K562 (cell line): Measurements from ENCODE around the gene AGPAT4. TPM values are rescaled to one million over a fixed set of nuclear protein-coding genes. Genes with fewer than 3 reads are reported as not detected.

ENCODE experiments used
- ATAC-seq: fragments of 200-7000 bp; cut with Tn5 transposase; 3 replicates; pipeline ENCODE4 v1.9.1; 2020; ENCODE audit warnings: moderate library complexity
- BruUV-seq: library from RNA; stranded (reverse); fragments of 400-500 nt; replicated peaks from 2 replicates; lab custom pipeline; 2021; lab: Mats Ljungman, UMichigan
- CTCF ChIA-PET: fragments of 300-600 bp; formaldehyde crosslinking; extraction: SDS; loops from one replicate; lab custom pipeline; 2021; ENCODE audit warnings: low intra/inter-chr PET ratio; lab: Yijun Ruan, JAX
- POLR2A ChIA-PET: fragments of 300-600, 350-650 bp; sonication (Branson Sonifier 250); formaldehyde crosslinking; extraction: SDS; loops from one replicate; lab custom pipeline; 2021; ENCODE audit warnings: antibody characterized with exemption, inconsistent platforms; lab: Yijun Ruan, JAX
- DNase-seq, 4 experiments: peaks; one replicate each; pipeline versions ENCODE4 v3.0.0 to v3.0.0-alpha.2; 2011 to 2018; ENCODE audit warnings: low spot score in 3 of 4, mixed read lengths in 3 of 4; ENCODE audit errors: extremely low read depth in 1 of 4
- FAIRE-seq: peaks from 2 replicates; lab custom pipeline; 2011; peaks lifted over from hg19 to GRCh38; lab: Jason Lieb, UNC
- H2AFZ ChIP-seq: 2 replicates; pipeline ENCODE4 v1.6.0; 2011; ENCODE audit warnings: low read depth, low read length, control low read depth, inconsistent platforms
- H3K27ac ChIP-seq: fragments of 200-600 bp; 3 replicates; pipeline ENCODE4 v1.8.0; 2011; ENCODE audit warnings: low read depth, mild to moderate bottlenecking, control low read depth, inconsistent platforms, low read length, moderate library complexity, mixed read lengths; ENCODE audit errors: extremely low read depth
- H3K27me3 ChIP-seq, 2 experiments: fragments of 300-600 bp in 1 of 2; 2 replicates in 1 of 2; 3 replicates in 1 of 2; pipeline versions ENCODE4 v1.6.0 to v1.8.0; 2011; ENCODE audit warnings: inconsistent platforms in 2 of 2, low read length in 2 of 2, mild to moderate bottlenecking in 1 of 2, mixed read lengths in 1 of 2, moderate library complexity in 1 of 2; ENCODE audit not compliant: control insufficient read depth in 2 of 2, insufficient read depth in 2 of 2
- H3K36me3 ChIP-seq: fragments of 300-600 bp; 3 replicates; pipeline ENCODE4 v1.8.0; 2011; ENCODE audit warnings: mild to moderate bottlenecking, low read length, inconsistent platforms; ENCODE audit not compliant: control insufficient read depth, insufficient read depth
- H3K4me1 ChIP-seq, 2 experiments: fragments of 200-600 bp in 1 of 2; replicated peaks in 1 of 2; 2 replicates in 1 of 2; 3 replicates in 1 of 2; pipeline versions ENCODE4 v1.5.1 to v1.8.0; 2011; ENCODE audit warnings: inconsistent platforms in 2 of 2, low read length in 2 of 2, mild to moderate bottlenecking in 1 of 2, mixed read lengths in 1 of 2, moderate library complexity in 1 of 2; ENCODE audit not compliant: control insufficient read depth in 2 of 2, insufficient read depth in 2 of 2
- H3K4me2 ChIP-seq: 2 replicates; pipeline ENCODE4 v1.6.1; 2011; ENCODE audit warnings: low read length, control low read depth, inconsistent platforms, mixed read lengths; ENCODE audit not compliant: insufficient read depth
- H3K4me3 ChIP-seq: fragments of 200-600 bp; sonication (generic), shearing (Covaris generic); 2 replicates; pipeline ENCODE4 v1.5.1; 2016; ENCODE audit warnings: control low read depth, inconsistent platforms
- H3K79me2 ChIP-seq: fragments of 200-600 bp; 3 replicates; pipeline ENCODE4 v1.8.0; 2011; ENCODE audit warnings: low read length, inconsistent platforms; ENCODE audit not compliant: control insufficient read depth, insufficient read depth
- H3K9ac ChIP-seq, 2 experiments: 2 replicates each; pipeline versions ENCODE4 v1.6.0 to v1.6.1; 2011; ENCODE audit warnings: low read depth in 2 of 2, low read length in 2 of 2, control low read depth in 1 of 2, inconsistent platforms in 1 of 2, mild to moderate bottlenecking in 1 of 2, mixed read lengths in 1 of 2; ENCODE audit not compliant: insufficient read depth in 1 of 2
- H3K9me1 ChIP-seq: one replicate; pipeline ENCODE4 v1.6.0; 2011; ENCODE audit warnings: inconsistent platforms, mild to moderate bottlenecking, low read length, moderate library complexity; ENCODE audit not compliant: control insufficient read depth, insufficient read depth
- H3K9me3 ChIP-seq: replicated peaks from 2 replicates; pipeline ENCODE4 v1.5.1; 2011; ENCODE audit warnings: low read depth, low read length, inconsistent platforms; ENCODE audit not compliant: control insufficient read depth, insufficient read depth
- H4K20me1 ChIP-seq: replicated peaks from 2 replicates; pipeline ENCODE4 v1.6.1; 2011; ENCODE audit warnings: low read length, inconsistent platforms, mixed read lengths; ENCODE audit not compliant: control insufficient read depth, insufficient read depth
- CBFB ChIP-seq: sonication (generic); formaldehyde crosslinking; IDR thresholded peaks from 2 replicates; pipeline ENCODE4 v1.4.0; 2020; ENCODE audit warnings: mild to moderate bottlenecking, missing genetic modification reagents
- CHD2 ChIP-seq: IDR thresholded peaks from 2 replicates; pipeline ENCODE4 v1.6.1; 2011; ENCODE audit warnings: low read depth, low read length
- ELK3 ChIP-seq: fragments of 450-650 bp; formaldehyde crosslinking; IDR thresholded peaks from 2 replicates; pipeline ENCODE4 v1.4.0; 2020; ENCODE audit warnings: mild to moderate bottlenecking
- HNRNPLL ChIP-seq: fragments of 200-400 bp; formaldehyde crosslinking; IDR thresholded peaks from 2 replicates; pipeline ENCODE4 v1.6.1; 2017; ENCODE audit warnings: low read length, low read depth, mild to moderate bottlenecking; ENCODE audit not compliant: poor library complexity, severe bottlenecking
- ILF3 ChIP-seq: fragments of 450-650 bp; IDR thresholded peaks from 2 replicates; pipeline ENCODE4 v1.6.1; 2018; ENCODE audit warnings: antibody characterized with exemption, mild to moderate bottlenecking, moderate library complexity, borderline replicate concordance
- IRF2 ChIP-seq: sonication (generic); formaldehyde crosslinking; IDR thresholded peaks from 2 replicates; pipeline ENCODE4 v1.8.1; 2022; ENCODE audit warnings: mild to moderate bottlenecking, missing genetic modification reagents
- MAX ChIP-seq: sonication (generic); formaldehyde crosslinking; IDR thresholded peaks from 2 replicates; pipeline ENCODE4 v1.9.0; 2022; ENCODE audit warnings: mild to moderate bottlenecking, missing genetic modification reagents
- RB1 ChIP-seq: fragments of 450-650 bp; IDR thresholded peaks from 2 replicates; pipeline ENCODE4 v1.6.1; 2017; ENCODE audit warnings: low read depth, mild to moderate bottlenecking
- RBBP5 ChIP-seq: fragments of 200-600 bp; sonication (generic); IDR thresholded peaks from 2 replicates; pipeline ENCODE4 v1.6.1; 2012; ENCODE audit warnings: borderline replicate concordance, mild to moderate bottlenecking, low read length, control low read depth, inconsistent platforms; ENCODE audit not compliant: insufficient read depth, poor library complexity, severe bottlenecking
- ZNF280B ChIP-seq: fragments of 250-450 bp; sonication (Bioruptor Pico); IDR thresholded peaks from 2 replicates; pipeline ENCODE4 v1.5.1; 2021; ENCODE audit warnings: mild to moderate bottlenecking
- WGBS: fragments of 100-300 bp; shearing (Covaris generic); methylation state at CpG from one replicate; pipeline ENCODE4 v1.1.6; 2016; ENCODE audit warnings: low coverage, mixed read lengths; ENCODE audit not compliant: insufficient coverage; ENCODE audit errors: missing lambda C conversion rate; 5-methylcytosine and 5-hydroxymethylcytosine counted together
- in situ Hi-C: fragments of 300-500 bp; cut with MboI; formaldehyde crosslinking; loops from 4 replicates; pipeline ENCODE4 v1.15.0; 2018; ENCODE audit warnings: inconsistent platforms, mixed read lengths
- intact Hi-C: fragments of 100-400 bp; cut with micrococcal nuclease; formaldehyde crosslinking; loops from 2 replicates; pipeline ENCODE4 v1.14.2; 2022
- polyA plus RNA-seq, 8 experiments: library from polyadenylated mRNA; depleted of rRNA in 4 of 8; stranded (reverse) in 5 of 8; unstranded in 3 of 8; fragments of >200 nt; fragmentation: Nextera tagmentation in 2 of 8; fragmentation: Illumina TruSeq in 1 of 8; extraction: Ambion mirVana in 2 of 8; extraction: Trizol in 1 of 8; gene quantifications; 2 replicates each; pipeline versions ENCODE4 v1.2.1 to v1.2.3, GENCODE V29; 2011 to 2014; ENCODE audit warnings: inconsistent platforms in 1 of 8, missing spikeins in 1 of 8
- total RNA-seq, 7 experiments: library from RNA; depleted of rRNA in 6 of 7; stranded (reverse); fragments of >200 nt in 6 of 7; fragmentation: Illumina TruSeq in 2 of 7; extraction: Trizol in 2 of 7; gene quantifications; 2 replicates each; pipeline versions ENCODE4 v1.2.1 to v1.2.3, GENCODE V29; 2011 to 2021; ENCODE audit warnings: low replicate concordance in 1 of 7

Gene AGPAT4
- total and polyA plus RNA-seq, 9 of the 15 experiments (the other 6 are each of a cell fraction or from before 2014, with no cell fraction given), result 2.2 to 15.0 (median 5.7) TPM

GRCh38 chr6:161217628-161218027, 56.2 kb downstream of the AGPAT4 start:
- no peaks in the 10 kb centered on the region for H4K20me1 ChIP-seq
- H3K9me1 ChIP-seq, result no peaks in the 10 kb centered on the region
- H3K9ac ChIP-seq, result no peak overlapping the region
- ChIA-PET CTCF (no interaction called here), POLR2A (interaction anchor here (1.3 to 1.5 kb wide), 4 partner anchors 10 to 84 kb away, joined by 3 to 6 read pairs (median 4); no protein-coding TSS in a partner anchor)
- in situ Hi-C loops, result no loop called here
- H3K9me3 ChIP-seq, result peaks cover 19% of the 10 kb centered on the region
- intact Hi-C loops, result no loop called here
- BruUV-seq, result no TSS peak
- no peaks in the 10 kb centered on the region; a peak in 1 of 5 replicates for H3K27me3 ChIP-seq
- FAIRE-seq, result no peak
- no peak overlapping the region for H3K4me3 ChIP-seq
- no peak overlapping the region for H3K27ac ChIP-seq
- peaks cover 2% of the 10 kb centered on the region; the same call in 1 of the 3 replicates for H3K79me2 ChIP-seq
- no peak overlapping the region for H3K4me2 ChIP-seq
- WGBS, result 88% methylated on average over 5 of the region's 5 CpGs
- peaks cover 5 to 15% of the 10 kb centered on the region in 2 experiments; a peak in 4 of 5 replicates for H3K4me1 ChIP-seq
- H2AFZ ChIP-seq, result no peak overlapping the region
- no peaks in the 10 kb centered on the region; the same call in 2 of the 3 replicates for H3K36me3 ChIP-seq
- ATAC-seq, result no peak
- DNase-seq, result no peak
- no peak for TF ChIP-seq RB1
- no peak for TF ChIP-seq ELK3 (CRISPR knock-in tag)
- peak; percentile 13; the same call in 1 of the 2 replicates for TF ChIP-seq IRF2 (CRISPR knock-in tag)

- FAIRE-seq (no peak), ATAC-seq (no peak), DNase-seq (no peak)
- Histone ChIP-seq H3K4me1 (peaks cover 5 to 15% of the 10 kb centered on the region in 2 experiments; a peak in 4 of 5 replicates), H4K20me1 (no peaks in the 10 kb centered on the region), H3K9ac (no peak overlapping the region), H3K79me2 (peaks cover 2% of the 10 kb centered on the region; the same call in 1 of the 3 replicates), H3K9me1 (no peaks in the 10 kb centered on the region), H2AFZ (no peak overlapping the region; the same call in 1 of the 2 replicates), H3K27ac (no peak overlapping the region), H3K4me2 (no peak overlapping the region), H3K4me3 (peak overlapping the region; percentile 7; the same call in 1 of the 2 replicates), H3K9me3 (peaks cover 19% of the 10 kb centered on the region), H3K27me3 (no peaks in the 10 kb centered on the region; a peak in 1 of 5 replicates), H3K36me3 (no peaks in the 10 kb centered on the region; the same call in 2 of the 3 replicates)
- CTCF ChIA-PET, result no interaction called here
- TF ChIP-seq MAX (CRISPR knock-in tag) (0 out of 2 replicates have a peak, but pooled peaks have one; percentile 8), RBBP5 (peak; percentile 33), ILF3 (no peak), CBFB (CRISPR knock-in tag) (0 out of 2 replicates have a peak, but pooled peaks have one; percentile 19), CHD2 (peak; percentile 53; the same call in 1 of the 2 replicates), HNRNPLL (no peak), ZNF280B (no peak)
- 81% methylated on average over 20 of the region's 20 CpGs for WGBS
- POLR2A ChIA-PET, result no interaction called here
- BruUV-seq, result no TSS peak
- intact Hi-C loops, result no loop called here
- in situ Hi-C loops, result no loop called here
These were observed 57.1 kb downstream of the AGPAT4 start for GRCh38 chr6:161216616-161217205.
